Frontal cortex (tissue), 3 donors: ENCODE results near the gene LASP1NB.
"Not testable (repeated sequence)": the region's sequence is repeated elsewhere in the genome, so short reads cannot be mapped to it uniquely, and the experiment has no call there.

Source experiments
- DNase-seq, 2 donors: peaks; one replicate each; pipeline ENCODE4 v3.0.0; 2012; ENCODE audit warnings: low spot score in 2 of 2
- FAIRE-seq: peaks from 2 replicates; lab custom pipeline; 2012; peaks lifted over from hg19 to GRCh38; lab: Jason Lieb, UNC
- donor health status: control.
- donor health status: control.
- donor health status: control.

LASP1NB gene

GRCh38 chr17:38914741-38915638, 10.4 kb upstream of the LASP1NB start:
- FAIRE-seq: no peak
- DNase-seq: no peak

- FAIRE-seq (no peak), DNase-seq (no peak)
Observed at GRCh38 chr17:38915639-38915995, 9.8 kb upstream of the LASP1NB start.

- DNase-seq: no peak
- no peak for FAIRE-seq
Observed at GRCh38 chr17:38916771-38917170, 8.6 kb upstream of the LASP1NB start.

GRCh38 chr17:38917259-38917658, 8.2 kb upstream of the LASP1NB start:
- no peak for FAIRE-seq
- no peak for DNase-seq

GRCh38 chr17:38918129-38918913, 7.1 kb upstream of the LASP1NB start:
- FAIRE-seq (no peak), DNase-seq (no peak)

- FAIRE-seq: no peak
- DNase-seq: no peak
Observed at GRCh38 chr17:38918916-38919315, 6.5 kb upstream of the LASP1NB start.

- no peak for FAIRE-seq
- DNase-seq: no peak
Observed at GRCh38 chr17:38919316-38920078, 5.9 kb upstream of the LASP1NB start.

GRCh38 chr17:38920374-38921291, 4.8 kb upstream of the LASP1NB start:
- DNase-seq: no peak
- FAIRE-seq: no peak

GRCh38 chr17:38921756-38922411, 3.5 kb upstream of the LASP1NB start:
- DNase-seq (no peak), FAIRE-seq (no peak)

GRCh38 chr17:38922538-38923297, 2.7 kb upstream of the LASP1NB start:
- DNase-seq (no peak), FAIRE-seq (no peak)

GRCh38 chr17:38926293-38927070, 1.1 kb downstream of the LASP1NB start:
- no peak for FAIRE-seq
- no peak for DNase-seq

GRCh38 chr17:38930782-38931181, 5.4 kb downstream of the LASP1NB start:
- not testable (repeated sequence) for DNase-seq

GRCh38 chr17:38933962-38934361, 8.5 kb downstream of the LASP1NB start:
- not testable (repeated sequence) for DNase-seq, FAIRE-seq

More at GRCh38 chr17:38930782-38931181, 5.4 kb downstream of the LASP1NB start:
- not testable (repeated sequence) for FAIRE-seq

GRCh38 chr17:38939987-38940386, 14.6 kb downstream of the LASP1NB start:
- no peak for FAIRE-seq

GRCh38 chr17:38940404-38940803, 15.0 kb downstream of the LASP1NB start:
- FAIRE-seq: no peak
- DNase-seq: no peak

More at GRCh38 chr17:38939987-38940386, 14.6 kb downstream of the LASP1NB start:
- DNase-seq: no peak

- FAIRE-seq: no peak
- no peak for DNase-seq
Observed at GRCh38 chr17:38942696-38943334, 17.4 kb downstream of the LASP1NB start.

- FAIRE-seq: no peak
- no peak for DNase-seq
Observed at GRCh38 chr17:38943607-38944006, 18.2 kb downstream of the LASP1NB start.
